Hepatocyte (in vitro differentiated cells): ENCODE data around the gene LRRC41.
"Not testable (repeated sequence)": the region's sequence is repeated elsewhere in the genome, so short reads cannot be mapped to it uniquely, and the experiment has no call there.

Source experiments
- CTCF ChIP-seq: fragments of 200-600 bp; sonication (generic); IDR thresholded peaks from 2 replicates; pipeline ENCODE4 v1.5.1; 2016; ENCODE audit warnings: antibody characterized with exemption, mild to moderate bottlenecking; ENCODE audit not compliant: poor library complexity
- EZH2 ChIP-seq: fragments of 200-600 bp; sonication (generic); IDR thresholded peaks from 2 replicates; pipeline ENCODE4 v1.6.1; 2016; ENCODE audit warnings: antibody characterized with exemption, mild to moderate bottlenecking, borderline replicate concordance
- EZH2phosphoT487 ChIP-seq: fragments of 200-600 bp; sonication (generic); IDR thresholded peaks from one replicate; pipeline ENCODE4 v1.6.1; 2018; ENCODE audit warnings: antibody characterized with exemption, mild to moderate bottlenecking, low read depth, moderate library complexity; ENCODE audit not compliant: unreplicated experiment, severe bottlenecking

- not testable (repeated sequence) for TF ChIP-seq EZH2phosphoT487, CTCF, EZH2
These were observed 61.7 kb downstream of the LRRC41 start for GRCh38 chr1:46241733-46242132.
